GM20000 (cell line): ENCODE measurements around the gene TEX51.

ENCODE experiments used
- DNase-seq: peaks from one replicate; pipeline ENCODE4 v3.0.0; 2012; ENCODE audit warnings: low spot score
- TF ChIP-seq, protein P1 (sequence below): IDR thresholded peaks from 2 replicates; pipeline ENCODE4 v1.5.1; 2012; ENCODE audit warnings: mild to moderate bottlenecking, control low read depth; ENCODE audit errors: extremely low read depth, missing control alignments

TEX51 gene

DNA sequence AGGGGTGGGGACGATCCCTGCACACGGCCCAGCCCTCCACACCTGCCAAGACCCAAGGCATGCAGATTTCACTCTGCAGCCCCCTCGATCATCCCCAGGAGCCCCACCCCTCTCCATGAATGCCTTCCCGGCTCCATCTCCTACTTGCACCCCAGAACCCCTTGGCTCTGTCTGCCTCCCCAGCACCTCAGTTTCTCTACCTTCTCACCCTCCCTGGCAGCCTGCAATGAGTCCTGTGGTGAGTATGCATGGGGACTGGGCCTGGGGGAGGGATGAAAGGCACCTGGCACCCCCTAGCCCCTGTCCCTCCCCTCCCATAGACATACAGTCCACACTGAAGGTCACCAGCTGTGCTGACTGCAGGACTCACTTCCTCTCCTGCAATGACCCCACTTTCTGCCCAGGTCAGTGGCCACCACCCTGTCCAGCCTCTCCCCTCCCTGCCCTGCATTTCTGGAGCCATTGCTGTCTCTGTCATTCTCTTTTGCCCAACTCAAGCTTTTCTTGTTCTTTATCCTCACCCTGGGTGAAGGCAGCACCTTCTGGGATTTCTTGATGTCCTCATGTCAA lies 1.0 kb downstream of the TEX51 start:
- no peak for DNase-seq
- TF ChIP-seq, protein P1, sequence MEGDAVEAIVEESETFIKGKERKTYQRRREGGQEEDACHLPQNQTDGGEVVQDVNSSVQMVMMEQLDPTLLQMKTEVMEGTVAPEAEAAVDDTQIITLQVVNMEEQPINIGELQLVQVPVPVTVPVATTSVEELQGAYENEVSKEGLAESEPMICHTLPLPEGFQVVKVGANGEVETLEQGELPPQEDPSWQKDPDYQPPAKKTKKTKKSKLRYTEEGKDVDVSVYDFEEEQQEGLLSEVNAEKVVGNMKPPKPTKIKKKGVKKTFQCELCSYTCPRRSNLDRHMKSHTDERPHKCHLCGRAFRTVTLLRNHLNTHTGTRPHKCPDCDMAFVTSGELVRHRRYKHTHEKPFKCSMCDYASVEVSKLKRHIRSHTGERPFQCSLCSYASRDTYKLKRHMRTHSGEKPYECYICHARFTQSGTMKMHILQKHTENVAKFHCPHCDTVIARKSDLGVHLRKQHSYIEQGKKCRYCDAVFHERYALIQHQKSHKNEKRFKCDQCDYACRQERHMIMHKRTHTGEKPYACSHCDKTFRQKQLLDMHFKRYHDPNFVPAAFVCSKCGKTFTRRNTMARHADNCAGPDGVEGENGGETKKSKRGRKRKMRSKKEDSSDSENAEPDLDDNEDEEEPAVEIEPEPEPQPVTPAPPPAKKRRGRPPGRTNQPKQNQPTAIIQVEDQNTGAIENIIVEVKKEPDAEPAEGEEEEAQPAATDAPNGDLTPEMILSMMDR: no peak

DNA sequence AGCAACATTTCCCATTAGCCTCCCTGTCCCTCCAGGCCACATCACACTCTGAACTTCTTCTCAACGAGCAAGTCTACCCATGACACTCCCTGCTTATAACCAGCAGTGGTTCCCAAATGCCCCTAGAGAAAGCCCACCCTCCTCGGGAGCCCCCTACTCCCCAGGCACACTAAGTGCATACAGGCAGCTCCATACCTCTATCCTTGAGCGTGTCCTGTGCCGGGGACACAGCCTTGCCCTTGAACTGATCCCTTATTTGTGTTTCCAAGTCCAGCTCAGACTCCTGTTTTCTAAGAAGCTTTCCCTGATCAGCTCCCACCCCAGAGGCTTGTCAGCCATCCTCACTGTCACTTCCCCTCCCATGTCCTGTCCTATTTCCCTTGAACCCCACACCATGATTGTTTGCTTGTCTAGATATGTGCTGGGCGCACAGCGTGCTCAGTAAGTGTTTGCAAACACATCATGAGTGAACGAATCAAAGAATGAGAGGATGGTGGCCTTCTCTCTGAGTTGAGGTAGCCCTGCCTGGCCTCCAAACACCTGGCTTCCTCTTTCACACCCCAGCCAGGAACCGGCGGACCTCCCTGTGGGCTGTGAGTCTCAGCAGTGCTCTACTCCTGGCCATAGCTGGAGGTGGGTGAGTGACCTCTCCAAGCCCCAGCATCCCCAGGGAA lies 2.1 kb downstream of the TEX51 start:
- DNase-seq: no peak
- TF ChIP-seq, protein P1: no peak

DNA sequence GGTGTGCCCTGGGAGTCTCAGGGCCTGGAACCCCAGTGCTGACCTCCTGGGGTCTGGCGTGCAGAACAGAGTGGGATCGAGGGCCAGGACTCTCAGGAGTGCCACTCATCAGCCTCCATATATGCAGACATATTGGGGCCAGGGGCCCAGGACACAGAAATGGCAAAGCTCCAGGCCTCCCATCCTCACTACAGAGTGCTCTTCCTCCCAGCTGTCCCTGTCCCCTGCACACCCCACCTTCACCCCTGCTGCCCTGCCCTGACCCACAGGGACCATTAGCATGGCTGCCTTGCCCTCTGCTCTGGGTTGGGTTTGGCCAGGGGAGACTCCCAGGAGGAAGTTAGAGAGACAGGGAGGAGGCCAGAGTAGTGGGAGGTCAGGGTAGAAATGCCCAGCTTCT lies 2.8 kb downstream of the TEX51 start:
- TF ChIP-seq, protein P1: no peak
- DNase-seq: no peak

DNA sequence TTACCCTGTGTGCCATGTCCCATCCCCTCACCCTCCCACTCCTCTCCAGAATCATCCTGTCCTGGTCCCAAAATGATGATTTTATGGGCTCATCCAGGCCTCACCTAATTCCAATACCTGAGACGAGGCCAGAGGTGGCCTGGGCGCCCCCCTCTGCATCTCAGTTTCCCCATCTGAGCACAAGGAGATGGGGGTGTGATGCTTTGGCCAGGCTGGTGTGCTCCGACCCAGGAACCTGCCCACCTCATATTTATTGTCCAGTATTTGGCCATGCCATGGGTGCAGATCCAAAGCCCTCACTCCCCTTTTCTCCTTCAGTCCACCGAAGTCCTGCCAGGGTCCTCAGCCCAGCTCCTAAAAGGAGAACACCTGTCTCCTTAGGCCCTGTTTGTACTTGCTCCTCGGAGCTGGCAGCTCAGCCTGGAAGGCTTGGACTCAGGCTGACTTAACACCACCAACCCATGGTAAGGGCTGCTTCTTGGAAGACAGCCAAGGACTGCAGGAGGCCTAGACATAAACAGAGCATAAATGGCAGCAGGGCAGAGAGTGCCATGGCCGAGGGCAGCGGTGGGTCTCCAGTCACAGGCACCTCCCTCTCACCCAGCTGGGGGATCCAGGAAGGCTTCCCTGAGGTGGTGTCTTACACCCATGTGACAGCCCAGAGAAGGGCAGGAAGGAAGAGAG lies 3.6 kb downstream of the TEX51 start:
- TF ChIP-seq, protein P1: no peak

DNA sequence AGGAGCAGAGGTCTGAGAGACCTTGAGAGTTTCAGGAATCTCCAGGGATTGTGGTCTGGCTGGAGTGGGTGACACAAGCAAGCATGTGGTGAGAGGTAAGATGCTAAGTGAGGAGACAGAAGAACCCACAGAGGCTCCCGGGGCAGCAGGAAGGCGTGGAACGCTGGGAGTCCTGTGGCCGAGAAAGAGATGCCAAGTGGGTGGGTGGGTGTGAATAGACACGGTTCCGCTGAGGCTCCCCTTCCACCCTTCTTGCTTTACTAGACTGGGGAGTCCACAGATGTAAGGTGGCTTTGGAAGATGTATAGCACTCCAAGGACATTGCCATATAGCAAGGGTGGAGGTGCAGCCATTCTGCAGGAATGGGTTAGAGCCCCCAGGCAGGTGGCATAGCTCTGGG lies 4.2 kb downstream of the TEX51 start:
- DNase-seq: no peak
- TF ChIP-seq, protein P1: no peak

More for the DNA sequence above, 3.6 kb downstream of the TEX51 start:
- DNase-seq: no peak

DNA sequence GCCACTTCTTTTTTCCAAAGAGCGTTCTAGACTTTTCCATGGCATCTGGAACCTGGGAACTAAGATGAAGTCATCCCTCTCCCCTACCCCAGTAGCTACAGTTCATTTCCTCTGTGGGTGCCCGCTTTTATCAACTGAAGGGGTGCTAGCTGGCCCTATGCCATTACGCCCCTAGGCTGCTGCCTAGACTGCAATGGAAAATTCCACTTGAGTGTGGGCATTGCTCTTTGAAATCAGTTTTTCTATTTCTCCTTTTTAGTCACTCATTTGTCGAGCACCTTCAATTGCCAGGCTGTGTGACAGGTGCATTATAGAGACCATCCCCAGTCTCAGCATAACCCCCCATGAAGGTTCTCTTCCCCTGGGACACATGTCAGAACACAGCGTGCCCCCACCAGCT lies 7.3 kb downstream of the TEX51 start:
- no peak for DNase-seq
- TF ChIP-seq, protein P1: no peak

DNA sequence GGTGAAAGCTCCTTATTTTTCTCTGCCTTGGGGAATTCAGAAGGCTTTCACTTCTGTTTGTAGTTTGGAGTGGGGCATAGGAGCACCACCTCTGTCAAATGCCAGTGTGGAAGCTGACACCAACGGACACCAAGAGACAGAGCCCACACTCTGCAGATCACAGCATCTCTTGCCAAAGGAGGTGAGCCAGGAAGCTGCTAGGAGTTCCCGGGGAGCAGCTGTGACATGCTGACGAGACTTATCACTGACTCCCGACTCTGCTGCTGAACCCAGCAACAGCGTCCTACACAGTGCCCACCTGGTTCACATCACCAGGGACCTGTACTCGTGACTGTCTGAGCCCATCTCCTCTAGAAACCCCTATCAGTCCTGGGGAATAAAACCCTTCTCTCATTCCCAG lies 8.1 kb downstream of the TEX51 start:
- TF ChIP-seq, protein P1: no peak
- DNase-seq: no peak
